Measurements from ENCODE around the gene CDX1.

DNA sequence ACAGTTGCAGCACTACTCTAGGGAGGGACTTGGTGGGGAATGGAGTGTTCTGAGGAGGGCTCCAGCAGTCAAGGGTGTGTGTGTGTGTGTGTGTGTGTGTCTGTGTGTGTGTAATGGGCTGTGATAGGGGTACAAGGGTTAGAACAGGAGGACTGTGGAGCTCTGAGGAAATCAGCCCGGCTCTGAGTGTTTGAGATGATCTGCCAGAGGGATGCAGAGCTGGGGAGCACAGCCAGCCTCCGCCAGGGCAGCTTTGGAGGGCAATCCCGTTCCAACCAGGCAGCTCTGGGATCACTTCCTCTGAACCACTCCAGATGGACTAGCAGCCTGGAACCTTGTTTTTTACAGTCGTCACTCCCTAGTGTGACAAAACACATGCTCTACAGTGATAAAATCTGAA lies 20.3 kb downstream of the CDX1 start:
- no peak for TF ChIP-seq L3MBTL2 (conservative IDR thresholded peaks at IDR 0.05)
- no peak for TF ChIP-seq PKNOX1 (IDR thresholded peaks at IDR 0.05)
